ENCODE measurements around the gene TMEM117.

The TMEM117 gene

DNA sequence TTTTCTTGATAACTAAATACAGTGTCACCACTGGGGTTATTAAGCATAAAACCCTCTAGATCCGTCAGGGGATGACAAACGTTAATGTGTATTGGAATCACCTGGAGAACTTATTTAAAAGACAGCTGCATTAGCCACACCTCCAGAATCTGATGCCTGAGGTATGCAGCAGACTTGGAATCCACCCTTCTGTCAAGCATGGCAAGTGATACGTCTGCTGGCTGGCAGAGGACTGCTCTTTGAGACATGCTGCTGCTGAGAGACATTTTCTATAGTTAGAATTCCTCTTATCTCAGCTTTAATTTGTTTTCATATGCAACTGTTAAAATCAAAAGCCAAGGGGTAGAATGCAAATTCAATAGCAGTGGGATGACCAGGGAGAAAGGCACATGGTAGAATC, 544.0 kb downstream of the TMEM117 start:
- DNase-seq (ENCODE audit: low read depth in 2 of 2): no peak

GRCh38 chr12:44380861-44381260, 545.0 kb downstream of the TMEM117 start:
- no peak for DNase-seq (ENCODE audit: low read depth in 2 of 2)

- no peak for DNase-seq (ENCODE audit: low read depth in 2 of 2)
Measured at GRCh38 chr12:44381341-44381740, 545.5 kb downstream of the TMEM117 start.

DNA sequence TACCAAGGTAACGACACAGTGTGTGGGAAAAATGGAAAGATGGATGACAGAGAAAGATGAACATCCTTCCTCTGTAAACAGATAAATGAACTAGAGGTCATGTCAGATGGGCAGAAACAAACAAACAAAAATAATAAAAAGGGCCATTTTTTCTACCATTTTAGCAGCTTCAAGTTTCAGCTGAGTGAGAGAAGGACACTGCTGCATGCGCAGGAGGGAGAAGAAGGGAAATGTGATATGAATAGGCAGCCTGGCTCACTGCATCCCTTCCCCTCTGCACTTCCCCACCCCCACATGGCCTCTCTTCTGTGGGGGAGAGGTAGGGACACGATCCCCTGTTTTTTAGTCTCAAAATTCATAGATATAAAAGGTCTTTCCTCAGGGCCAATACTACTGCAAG, 548.3 kb downstream of the TMEM117 start:
- no peak for DNase-seq (ENCODE audit: low read depth in 2 of 2)

- DNase-seq (ENCODE audit: low read depth in 2 of 2): no peak
Measured at GRCh38 chr12:44385964-44386363, 550.1 kb downstream of the TMEM117 start.

GRCh38 chr12:44387581-44387980, 551.7 kb downstream of the TMEM117 start:
- no peak for DNase-seq (ENCODE audit: low read depth in 2 of 2)

DNA sequence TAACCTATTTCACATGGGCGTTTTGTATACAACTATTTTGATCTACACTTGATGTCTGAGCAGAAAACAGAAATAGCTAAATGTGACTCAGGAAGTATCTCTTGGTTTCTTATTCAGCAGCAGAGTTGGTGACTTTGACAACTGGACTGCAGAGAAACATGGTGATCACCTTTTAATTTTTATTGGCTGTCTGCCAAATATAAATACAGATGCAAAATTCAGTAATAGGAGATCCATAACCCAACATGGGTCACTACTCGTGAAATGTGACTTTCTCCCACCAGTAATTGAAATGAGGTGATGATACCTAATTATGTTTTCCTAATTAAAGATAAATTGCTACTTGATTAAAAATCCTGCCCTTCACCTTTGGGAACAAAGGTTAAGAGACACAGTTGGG, 553.2 kb downstream of the TMEM117 start:
- DNase-seq (ENCODE audit: low read depth in 2 of 2): no peak

GRCh38 chr12:44389896-44390295, 554.0 kb downstream of the TMEM117 start:
- DNase-seq (ENCODE audit: low read depth in 2 of 2): no peak

DNA sequence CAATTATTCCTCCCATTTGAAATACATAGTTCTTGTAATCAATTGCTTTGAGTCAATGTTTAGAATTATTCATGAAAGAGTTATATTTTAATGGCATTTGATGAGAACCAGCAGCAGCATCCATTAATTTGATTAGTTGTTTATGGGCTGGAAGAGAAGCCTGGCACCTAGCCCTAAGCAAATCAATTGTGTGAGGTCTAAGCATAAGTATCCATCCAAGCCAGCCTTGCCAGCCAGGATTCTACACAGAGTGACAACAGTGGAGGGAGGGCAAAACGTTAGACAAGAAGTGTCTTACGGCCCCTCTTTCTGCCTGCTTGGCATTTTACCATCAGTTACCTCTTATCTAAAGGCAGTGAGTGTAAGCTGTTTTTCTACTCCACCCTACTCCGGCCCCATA, 561.8 kb downstream of the TMEM117 start:
- DNase-seq (ENCODE audit: low read depth in 2 of 2): no peak

GRCh38 chr12:44403185-44403584, 567.3 kb downstream of the TMEM117 start:
- DNase-seq (ENCODE audit: low read depth in 2 of 2): no peak

- DNase-seq (ENCODE audit: low read depth in 2 of 2): no peak
Measured at GRCh38 chr12:44405297-44405696, 569.4 kb downstream of the TMEM117 start.

DNA sequence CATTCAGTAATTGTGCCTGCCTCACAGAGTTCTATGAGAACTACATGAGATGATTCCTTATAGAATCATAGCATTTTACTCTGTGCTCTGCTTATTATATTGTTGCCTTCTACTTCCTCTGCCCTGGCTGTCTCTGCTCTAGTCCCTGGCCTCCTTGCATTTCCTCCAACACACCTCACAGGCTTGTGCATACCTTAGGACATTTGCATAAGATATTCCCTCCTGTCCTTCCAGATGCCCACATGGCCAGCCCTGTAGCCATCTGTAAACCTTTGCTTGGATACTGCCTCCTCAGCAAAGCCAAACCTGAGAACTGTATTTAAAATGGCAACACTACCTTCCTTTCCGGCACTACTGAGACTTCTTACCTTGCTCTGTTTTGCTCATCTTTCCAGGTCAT, 586.7 kb downstream of the TMEM117 start:
- no peak for DNase-seq (ENCODE audit: low read depth in 2 of 2)

DNA sequence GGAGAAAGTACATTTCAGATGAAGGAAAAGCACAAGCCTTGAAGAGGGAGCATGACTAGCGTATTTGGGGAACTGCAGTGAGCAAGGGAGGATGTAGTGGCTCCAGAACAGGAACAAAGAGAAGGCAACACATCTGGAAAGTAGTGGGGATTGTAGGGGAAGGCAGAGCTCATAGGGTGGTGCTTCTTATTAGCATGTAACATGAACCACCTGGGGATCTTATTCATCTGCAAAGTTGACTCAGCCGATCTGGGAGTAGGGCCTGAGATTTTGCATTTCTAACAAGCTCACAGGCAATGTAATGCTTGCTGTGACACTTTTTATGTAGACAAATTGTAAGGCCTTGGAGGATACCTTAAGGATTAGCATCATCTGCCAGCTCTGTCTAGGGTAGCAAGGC, 592.9 kb downstream of the TMEM117 start:
- DNase-seq (ENCODE audit: low read depth in 2 of 2): no peak

DNA sequence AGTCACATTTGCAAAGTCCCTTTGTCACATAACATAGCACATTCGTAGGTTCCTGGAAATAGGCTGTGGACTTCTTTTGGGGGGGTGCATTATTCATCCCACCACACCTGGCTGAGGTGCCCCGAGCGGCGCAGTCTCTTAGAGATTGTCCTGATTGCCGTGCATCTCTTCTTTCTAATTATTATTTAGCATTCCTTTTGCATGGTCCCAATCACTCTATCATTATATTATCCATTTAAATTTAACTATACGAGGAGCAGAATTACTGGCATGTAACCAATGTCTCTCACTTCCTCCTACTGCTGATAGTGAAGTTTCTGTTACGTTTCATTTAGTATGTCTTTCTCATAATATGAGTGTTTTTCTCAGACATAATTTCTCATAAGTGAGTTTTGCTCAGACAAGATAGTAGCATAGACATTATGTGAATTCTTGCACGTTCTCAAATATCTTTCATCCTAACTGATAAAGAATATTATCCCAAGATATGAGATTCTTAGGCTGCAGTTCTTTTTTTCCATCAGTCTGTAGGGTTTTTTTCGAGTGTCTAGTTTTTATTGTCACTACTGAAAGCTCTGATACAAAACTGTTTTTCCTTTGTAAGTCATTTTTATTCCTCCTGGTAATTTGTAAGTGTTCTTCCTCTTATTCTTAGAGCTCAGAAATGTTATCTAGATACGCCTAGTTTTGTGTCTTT, 595.9 kb downstream of the TMEM117 start:
- DNase-seq (ENCODE audit: low read depth in 2 of 2): no peak

DNA sequence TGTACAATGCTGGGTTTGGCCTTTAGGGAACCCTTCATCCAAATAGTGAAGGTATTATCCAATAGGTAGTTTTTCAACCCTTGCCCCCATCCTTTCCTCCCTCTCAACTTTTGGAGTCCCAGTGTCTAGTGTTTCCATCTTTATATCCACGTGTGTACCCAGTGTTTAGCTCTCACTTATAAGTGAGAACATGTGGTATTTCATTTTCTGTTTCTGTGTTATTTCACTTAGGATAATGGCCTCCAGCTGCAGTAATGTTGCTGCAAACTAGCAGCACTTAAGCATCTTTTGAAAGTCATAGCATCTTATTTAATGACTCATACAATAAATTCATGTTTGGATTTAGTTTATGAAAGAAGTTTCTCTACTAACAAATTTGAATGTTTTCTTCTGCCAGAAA, 597.8 kb downstream of the TMEM117 start:
- DNase-seq (ENCODE audit: low read depth in 2 of 2): no peak

DNA sequence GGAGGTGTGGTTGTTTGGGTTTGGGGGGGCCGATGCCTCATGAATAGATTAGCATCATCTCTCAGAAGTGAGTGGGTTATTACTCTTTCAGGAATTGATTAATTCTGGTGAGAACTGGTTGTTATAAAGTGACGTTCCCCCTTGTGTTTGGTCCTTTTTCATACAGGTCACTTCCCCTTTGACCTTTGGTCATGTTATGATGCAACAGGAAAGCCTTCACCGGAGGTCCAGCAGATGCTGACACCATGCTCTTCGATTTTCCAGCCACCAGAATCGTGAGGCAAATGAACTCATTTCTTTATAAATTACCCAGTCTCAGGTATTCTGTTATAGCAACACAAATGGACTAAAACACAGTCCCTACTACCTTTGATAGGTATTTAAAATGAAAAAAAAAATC, 600.9 kb downstream of the TMEM117 start:
- DNase-seq (ENCODE audit: low read depth in 2 of 2): no peak

All from stimulated activated CD8-positive, alpha-beta memory T cell treated with anti-CD3 and anti-CD28 coated beads, Interleukin-7, amount 100 ng/mL, for 1 hour (primary cell).